ENCODE results near the gene CENPA.

- TF ChIP-seq POLR2A (IDR thresholded peaks at IDR 0.05) (no peak), CTCF (IDR thresholded peaks at IDR 0.05) (no peak)
Observed at GRCh38 chr2:26780203-26780760, 5.6 kb upstream of the CENPA start.
